ENCODE data around the gene MED20.

MED20 gene

GRCh38 chr6:41914869-41915530 is 5.9 kb downstream of the MED20 start:
- FAIRE-seq (no peak), DNase-seq (ENCODE audit: low spot score) (no peak)

- FAIRE-seq (no peak), DNase-seq (ENCODE audit: low spot score) (no peak)
Observed at GRCh38 chr6:41914343-41914742, 6.6 kb downstream of the MED20 start.

- no peak for FAIRE-seq
- no peak for DNase-seq (ENCODE audit: low spot score)
Observed at GRCh38 chr6:41909727-41910126, 11.2 kb downstream of the MED20 start.

GRCh38 chr6:41901882-41902519 is 18.9 kb downstream of the MED20 start:
- DNase-seq (ENCODE audit: low spot score) (no peak), FAIRE-seq (no peak)

- DNase-seq (ENCODE audit: low spot score): no peak
- FAIRE-seq: no peak
Observed at GRCh38 chr6:41900861-41901260, 20.1 kb downstream of the MED20 start.

GRCh38 chr6:41896281-41896680 is 24.7 kb downstream of the MED20 start:
- FAIRE-seq (no peak), DNase-seq (ENCODE audit: low spot score) (no peak)

GRCh38 chr6:41895300-41896233 is 25.4 kb downstream of the MED20 start, which contains the start of gene USP49:
Gene USP49 (minus strand): TSS chr6:41895375. CDS start chr6:41806983, 88,392 bp downstream.
- FAIRE-seq: no peak

GRCh38 chr6:41894366-41895299 is 26.3 kb downstream of the MED20 start:
- DNase-seq (ENCODE audit: low spot score): no peak
- FAIRE-seq: no peak

More at GRCh38 chr6:41895300-41896233, 25.4 kb downstream of the MED20 start, which contains the start of gene USP49:
- peak; percentile 55 for DNase-seq (ENCODE audit: low spot score)

GRCh38 chr6:41892921-41893564 is 27.9 kb downstream of the MED20 start:
- DNase-seq (ENCODE audit: low spot score) (no peak), FAIRE-seq (no peak)

- FAIRE-seq: no peak
- no peak for DNase-seq (ENCODE audit: low spot score)
Observed at GRCh38 chr6:41887331-41887751, 33.6 kb downstream of the MED20 start.

- FAIRE-seq (no peak), DNase-seq (ENCODE audit: low spot score) (no peak)
Observed at GRCh38 chr6:41885930-41886329, 35.0 kb downstream of the MED20 start.

- FAIRE-seq (no peak), DNase-seq (ENCODE audit: low spot score) (no peak)
Observed at GRCh38 chr6:41884957-41885356, 36.0 kb downstream of the MED20 start.

- FAIRE-seq (no peak), DNase-seq (ENCODE audit: low spot score) (no peak)
Observed at GRCh38 chr6:41881506-41881905, 39.4 kb downstream of the MED20 start.

- DNase-seq (ENCODE audit: low spot score) (peak; percentile 16), FAIRE-seq (no peak)
Observed at GRCh38 chr6:41878961-41879405, 42.0 kb downstream of the MED20 start.

GRCh38 chr6:41878246-41878645 is 42.7 kb downstream of the MED20 start:
- no peak for FAIRE-seq
- no peak for DNase-seq (ENCODE audit: low spot score)

GRCh38 chr6:41877051-41877680 is 43.8 kb downstream of the MED20 start:
- no peak for FAIRE-seq
- DNase-seq (ENCODE audit: low spot score): no peak

- DNase-seq (ENCODE audit: low spot score): no peak
- no peak for FAIRE-seq
Observed at GRCh38 chr6:41874741-41875140, 46.2 kb downstream of the MED20 start.

GRCh38 chr6:41872147-41872546 is 48.8 kb downstream of the MED20 start:
- DNase-seq (ENCODE audit: low spot score): no peak
- FAIRE-seq: no peak

- FAIRE-seq: no peak
Observed at GRCh38 chr6:41871691-41872090, 49.2 kb downstream of the MED20 start.

GRCh38 chr6:41859356-41859755 is 61.6 kb downstream of the MED20 start:
- no peak for DNase-seq (ENCODE audit: low spot score)
- FAIRE-seq: no peak

More at GRCh38 chr6:41871691-41872090, 49.2 kb downstream of the MED20 start:
- no peak for DNase-seq (ENCODE audit: low spot score)
